Measurements from ENCODE around the gene AGPAT2. TPM values are rescaled to one million over a fixed set of nuclear protein-coding genes. Genes with fewer than 3 reads are reported as not detected.
"Not testable (repeated sequence)": the region's sequence is repeated elsewhere in the genome, so short reads cannot be mapped to it uniquely, and the experiment has no call there.

The AGPAT2 gene
- total RNA-seq, 1 experiment from 2014 or later: 51.3 TPM

DNA sequence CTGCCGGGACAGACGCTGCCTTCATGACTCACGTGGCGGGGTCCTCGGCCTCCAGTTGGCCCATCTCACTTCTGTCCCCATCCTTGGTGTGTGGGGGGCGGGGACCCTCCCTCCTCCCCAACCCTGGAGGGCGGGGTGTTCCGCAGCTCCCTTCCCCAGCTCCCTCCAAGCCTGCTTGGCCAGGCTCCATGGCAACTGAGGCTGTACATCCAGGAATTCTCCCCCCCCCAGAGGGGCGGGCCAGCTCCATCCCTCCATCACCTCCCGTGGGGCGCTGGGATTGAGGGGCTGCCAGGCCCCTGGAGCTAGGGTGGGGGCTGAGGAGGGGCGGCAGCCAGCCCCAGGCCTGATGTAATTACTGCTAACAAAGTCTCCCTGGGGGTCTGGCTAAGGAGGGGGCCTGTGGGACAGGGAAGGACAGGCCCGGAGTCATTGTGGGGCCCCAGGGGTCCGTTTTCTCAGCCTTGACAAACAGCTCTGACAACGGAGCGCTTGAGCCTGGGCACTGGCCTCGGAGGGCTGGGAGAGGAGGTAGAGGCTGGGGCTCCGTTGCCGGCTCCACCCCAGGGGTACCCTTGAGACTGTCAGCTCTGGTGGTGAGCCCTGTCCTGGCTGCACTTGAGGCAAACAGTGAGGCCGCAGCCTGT, 33.1 kb upstream of the AGPAT2 start:
- peak; percentile 45 for DNase-seq (ENCODE audit: low read depth)

- peak; percentile 58 for DNase-seq (ENCODE audit: low read depth)
Measured at GRCh38 chr9:136719195-136719880, 32.1 kb upstream of the AGPAT2 start.

DNA sequence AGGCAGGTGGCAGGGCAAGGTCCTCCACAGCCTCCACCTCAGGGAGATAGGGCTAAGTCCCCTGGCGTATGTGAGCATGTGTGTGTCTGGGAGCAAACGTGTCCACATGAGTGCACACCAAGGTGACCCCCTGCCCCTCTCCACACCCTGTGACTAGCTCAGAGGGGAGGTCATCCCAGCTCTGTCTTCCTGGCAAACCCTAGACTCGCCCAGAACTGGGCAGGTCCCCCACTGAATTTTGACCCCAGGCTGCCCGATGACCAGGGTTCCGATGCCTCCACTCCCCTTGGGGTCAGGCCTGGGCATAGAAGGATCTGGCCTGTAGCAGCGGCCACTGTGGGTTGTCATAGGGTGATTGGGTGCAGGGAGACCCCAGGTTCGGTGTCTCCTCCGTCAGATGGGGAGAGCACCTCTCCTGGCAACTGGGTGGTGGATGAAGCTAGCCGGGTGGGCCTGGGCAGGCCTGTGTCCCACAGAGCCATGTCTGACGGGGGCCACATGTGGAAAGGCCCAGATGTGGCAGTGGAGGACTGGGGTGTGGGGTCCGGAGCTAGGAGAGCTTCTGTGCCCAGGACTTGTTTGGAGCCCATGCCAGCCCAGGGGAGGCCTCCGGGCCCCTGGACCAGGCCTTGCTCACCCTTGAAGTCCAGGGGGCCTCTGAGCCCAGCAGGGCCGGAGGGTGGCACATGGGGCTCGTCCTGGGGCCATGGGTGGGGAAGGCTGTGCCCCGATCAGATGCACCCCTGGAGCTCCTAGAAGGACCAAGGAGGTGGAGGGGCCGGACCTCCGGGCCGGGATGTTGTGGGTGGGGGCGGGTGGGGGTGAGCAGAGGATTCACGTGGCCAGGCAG, 31.3 kb upstream of the AGPAT2 start:
- no peak for DNase-seq (ENCODE audit: low read depth)

GRCh38 chr9:136717399-136717798, 30.1 kb upstream of the AGPAT2 start:
- peak; percentile 11 for DNase-seq (ENCODE audit: low read depth)

GRCh38 chr9:136714893-136715274, 27.6 kb upstream of the AGPAT2 start:
- DNase-seq (ENCODE audit: low read depth): no peak

GRCh38 chr9:136714096-136714892, 27.0 kb upstream of the AGPAT2 start:
- no peak for DNase-seq (ENCODE audit: low read depth)

DNA sequence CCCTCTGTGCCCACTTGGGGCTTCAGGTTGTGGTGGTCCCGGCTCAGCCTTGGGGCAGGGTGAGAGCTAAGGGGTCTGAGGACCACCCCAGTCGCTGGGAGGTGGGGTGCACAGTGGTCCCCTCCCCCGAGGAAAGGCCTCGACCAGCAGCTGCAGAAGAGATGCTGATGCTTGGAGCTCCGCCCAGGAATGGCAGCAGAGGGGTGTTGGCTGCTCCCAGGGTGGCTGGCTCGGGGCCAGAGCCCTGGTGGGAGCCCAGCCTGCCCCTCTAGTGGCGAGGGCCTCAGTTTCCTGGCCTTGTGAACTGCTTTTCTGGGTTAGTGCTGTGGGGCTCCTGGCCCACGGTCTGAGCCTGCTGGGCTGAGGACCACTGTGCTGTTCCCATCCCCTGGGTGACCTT, 26.3 kb upstream of the AGPAT2 start:
- DNase-seq (ENCODE audit: low read depth): no peak

DNA sequence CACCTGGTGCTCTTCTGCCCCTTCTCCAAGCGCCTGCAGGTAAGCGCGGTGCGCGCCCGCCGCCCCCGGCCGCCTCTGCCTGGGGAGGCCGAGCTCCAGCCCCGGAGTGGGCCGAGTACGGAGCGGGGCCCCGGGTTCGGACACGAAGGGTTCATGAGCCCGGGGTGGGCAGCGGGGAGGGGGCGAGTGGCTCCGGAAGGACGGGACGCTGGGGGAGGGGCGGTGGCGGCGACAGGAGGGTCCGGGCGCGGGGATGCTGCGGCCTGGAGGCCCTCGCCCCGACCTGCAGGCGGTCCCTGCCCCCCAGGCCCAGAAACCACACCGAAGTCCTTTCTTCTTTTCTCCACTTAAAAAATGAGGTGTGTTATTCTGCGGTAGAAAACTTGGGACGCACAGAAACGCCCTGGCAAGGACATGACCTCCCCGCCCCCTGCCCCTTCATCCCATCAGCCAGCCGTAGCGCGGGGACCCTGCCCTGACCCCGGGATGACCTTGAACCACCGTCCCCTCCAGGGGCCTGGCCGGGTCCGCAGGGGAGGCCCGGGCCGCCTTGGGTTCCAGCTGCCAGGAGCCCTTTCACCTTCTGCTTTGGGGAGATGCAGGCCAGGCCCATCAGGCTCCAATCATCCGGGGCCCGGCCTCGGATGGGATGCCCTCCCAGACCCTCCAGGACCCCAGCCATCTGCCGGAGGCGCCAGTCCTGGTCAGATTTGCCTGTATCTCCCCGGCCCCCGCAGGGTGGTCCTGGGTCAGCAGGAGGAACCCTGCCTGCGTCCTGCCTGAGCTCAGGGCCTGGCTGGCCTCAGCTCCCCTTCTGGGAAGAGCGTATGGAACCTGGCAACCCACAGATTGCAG, 25.7 kb upstream of the AGPAT2 start:
- no peak for DNase-seq (ENCODE audit: low read depth)

DNA sequence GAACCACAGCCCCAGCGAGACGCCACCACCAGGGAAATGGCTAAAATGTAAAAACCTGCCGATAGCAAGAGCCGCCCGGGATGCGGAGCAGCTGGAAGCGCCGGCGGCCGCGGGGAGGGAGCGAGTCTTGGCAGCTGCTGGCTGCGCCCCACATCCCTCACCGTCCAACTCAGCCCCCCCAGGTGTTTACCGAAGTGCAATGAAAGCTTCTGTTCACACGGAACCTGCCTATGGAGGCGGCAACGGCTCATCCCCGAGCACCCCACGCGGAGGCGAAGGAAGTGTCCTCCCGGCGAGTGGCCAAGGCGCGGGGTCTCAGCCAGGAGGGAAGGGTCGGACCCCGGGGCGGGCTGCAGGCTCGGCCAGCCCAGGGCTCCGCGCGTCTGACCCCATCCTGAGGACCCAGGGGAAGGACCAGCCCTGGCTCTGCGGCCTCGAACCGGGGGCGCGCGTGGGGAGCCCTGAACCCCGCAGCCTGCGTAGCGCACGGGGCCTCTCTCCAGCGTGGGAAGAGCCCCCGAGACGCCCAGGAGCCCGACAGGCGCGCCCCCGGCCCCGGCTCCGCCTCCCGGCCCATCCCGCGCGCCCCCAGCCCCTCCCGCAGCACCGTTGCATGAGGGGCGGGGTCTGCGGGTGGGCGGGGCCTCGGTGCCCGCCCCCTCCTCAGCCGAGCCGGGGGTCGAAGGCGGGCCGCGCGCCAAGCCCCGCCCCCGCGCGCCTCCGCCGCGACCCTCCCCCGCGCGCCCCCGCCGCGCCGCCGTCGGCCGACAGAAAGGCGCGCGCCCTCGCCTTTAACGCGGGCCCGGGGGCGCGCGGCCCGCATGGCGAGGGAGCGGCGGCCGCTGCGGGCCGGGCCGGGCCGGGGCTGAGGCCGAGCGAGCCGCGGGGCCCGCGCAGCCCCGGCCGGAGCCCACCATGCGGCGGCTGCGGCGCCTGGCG, 24.8 kb upstream of the AGPAT2 start, which contains the start of gene DIPK1B:
Gene DIPK1B, plus strand, starts transcription at position 822 of the 939 bp plus-strand sequence. Its CDS starts 94 bp downstream, at position 916.
- peak; percentile 47 for DNase-seq (ENCODE audit: low read depth)

GRCh38 chr9:136711219-136711648, 24.0 kb upstream of the AGPAT2 start:
- peak; percentile 46 for DNase-seq (ENCODE audit: low read depth)

- no peak for DNase-seq (ENCODE audit: low read depth)
Measured at GRCh38 chr9:136710543-136710942, 23.3 kb upstream of the AGPAT2 start.

DNA sequence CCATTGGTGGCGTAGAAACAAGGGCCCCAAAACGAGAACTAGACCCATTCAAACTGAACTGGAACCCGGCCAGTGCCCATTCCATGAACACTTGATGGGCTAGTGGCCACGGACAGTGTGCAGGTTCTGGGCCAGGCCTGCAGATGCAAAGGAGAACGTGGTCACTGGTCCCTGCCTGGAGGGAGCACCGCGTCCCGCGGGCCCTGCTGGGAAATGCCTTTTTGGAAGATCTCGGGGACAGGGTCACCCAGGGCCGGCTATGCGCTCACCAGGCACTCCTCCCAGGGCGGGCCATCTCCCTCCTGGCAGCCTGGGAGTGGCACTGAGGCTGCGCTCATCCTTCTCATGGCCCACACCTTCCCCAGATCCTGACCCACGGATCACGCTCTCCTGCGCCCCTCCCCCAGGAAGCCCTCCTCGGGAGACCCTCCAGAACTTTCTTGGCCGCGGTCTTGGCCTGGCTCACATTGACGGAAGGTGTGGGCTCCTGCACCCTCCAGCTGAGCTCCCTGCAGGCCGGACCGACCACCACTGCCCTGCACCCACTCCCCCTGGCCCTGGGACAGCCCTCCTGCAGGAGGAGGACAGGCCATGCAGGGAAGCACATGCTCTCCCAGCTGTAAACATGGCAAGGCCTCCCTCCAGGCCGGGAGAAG, 22.3 kb upstream of the AGPAT2 start:
- no peak for DNase-seq (ENCODE audit: low read depth)

- no peak for DNase-seq (ENCODE audit: low read depth)
Measured at GRCh38 chr9:136707849-136708517, 20.7 kb upstream of the AGPAT2 start.

GRCh38 chr9:136707011-136707410, 19.8 kb upstream of the AGPAT2 start:
- DNase-seq (ENCODE audit: low read depth): no peak

DNA sequence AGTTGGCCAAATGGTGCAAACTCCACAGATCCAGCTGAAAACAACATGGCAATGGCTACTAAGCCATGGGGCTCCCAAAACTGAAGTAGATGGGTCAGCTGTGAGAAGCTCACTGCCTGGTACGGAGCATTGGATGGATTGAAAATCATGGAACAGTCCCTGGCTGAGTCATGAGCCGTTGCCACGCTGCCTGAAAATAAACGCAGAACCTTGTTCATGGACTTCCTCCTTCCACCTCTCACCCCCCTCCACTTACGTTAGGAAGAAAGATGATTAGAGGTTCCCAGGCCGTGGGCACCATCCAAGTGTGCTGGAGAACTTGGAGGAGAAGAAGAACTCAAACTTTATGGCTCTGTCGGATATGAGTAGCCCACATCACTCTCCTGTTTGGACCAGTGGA, 18.3 kb upstream of the AGPAT2 start:
- peak; percentile 58 for DNase-seq (ENCODE audit: low read depth)

DNA sequence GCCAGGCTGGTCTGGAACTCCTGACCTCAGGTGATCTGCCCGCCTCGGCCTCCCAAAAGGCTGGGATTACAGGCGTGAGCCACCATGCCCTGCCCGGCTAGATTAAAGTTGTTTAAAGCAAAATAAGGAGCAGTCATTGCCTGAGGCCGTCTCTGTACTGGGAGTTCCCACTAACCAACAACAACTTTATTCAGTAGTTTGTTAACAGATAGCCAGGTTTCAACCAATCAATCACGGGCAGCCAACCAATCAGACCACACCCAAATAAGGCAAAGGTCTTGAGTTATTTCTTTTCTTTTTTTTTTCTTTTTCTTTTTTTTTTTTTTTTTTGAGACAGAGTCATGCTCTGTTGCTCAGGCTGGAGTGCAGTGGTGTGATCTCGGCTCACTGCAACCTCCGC, 17.5 kb upstream of the AGPAT2 start:
- not testable (repeated sequence) for DNase-seq (ENCODE audit: low read depth)

DNA sequence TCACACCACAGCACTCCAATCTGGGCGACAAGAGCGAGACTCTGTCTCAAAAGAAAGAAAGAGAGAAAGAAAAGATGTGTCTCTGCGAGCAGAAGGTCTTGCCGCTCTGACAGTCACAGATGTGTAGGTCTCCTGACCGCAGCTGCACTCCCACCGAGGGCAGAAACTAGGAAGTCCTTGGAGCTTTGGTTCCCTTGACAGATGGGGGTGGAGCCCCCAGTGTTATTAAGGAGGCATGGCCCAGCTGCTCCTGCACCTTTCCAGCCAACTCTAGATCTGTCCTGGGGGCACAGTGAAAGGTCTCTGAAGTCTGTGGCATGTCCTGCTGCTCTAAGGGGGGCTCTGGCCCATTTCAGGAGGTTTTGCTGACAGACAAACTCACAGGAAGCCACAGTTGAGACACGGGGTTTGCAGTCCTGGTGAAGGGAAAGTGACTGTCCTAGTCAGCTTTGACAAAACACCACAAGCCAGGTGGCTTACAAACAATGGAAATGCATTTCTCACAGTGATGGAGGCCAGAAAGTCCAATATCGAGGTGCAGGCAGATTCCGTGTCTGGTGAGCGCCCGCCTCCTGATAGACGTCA, 16.1 kb upstream of the AGPAT2 start:
- no peak for DNase-seq (ENCODE audit: low read depth)

DNA sequence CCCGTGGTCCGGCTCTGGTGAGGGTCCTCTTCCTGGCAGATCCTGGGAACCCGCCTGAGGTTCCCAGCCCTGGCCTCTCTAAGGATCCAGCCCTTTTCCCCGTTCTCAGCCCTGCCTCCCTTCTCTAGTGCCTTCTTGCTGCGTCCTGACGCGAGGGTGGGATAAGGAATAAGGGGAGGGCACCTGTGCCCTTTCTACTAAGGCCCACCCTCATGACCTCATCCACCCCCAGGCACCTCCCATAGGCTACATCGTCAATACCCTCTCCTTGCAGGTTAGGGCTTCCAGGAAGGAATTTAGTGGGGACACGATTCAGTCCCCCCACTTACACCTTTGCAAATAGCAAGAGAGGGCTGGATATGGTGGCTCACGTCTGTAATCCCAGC, 14.4 kb upstream of the AGPAT2 start:
- no peak for DNase-seq (ENCODE audit: low read depth)
